ENCODE measurements around the gene PRSS38. TPM values are rescaled to one million over a fixed set of nuclear protein-coding genes. Genes with fewer than 3 reads are reported as not detected.

PRSS38 gene
- total RNA-seq, 1 experiment from 2014 or later, result not detected

DNA sequence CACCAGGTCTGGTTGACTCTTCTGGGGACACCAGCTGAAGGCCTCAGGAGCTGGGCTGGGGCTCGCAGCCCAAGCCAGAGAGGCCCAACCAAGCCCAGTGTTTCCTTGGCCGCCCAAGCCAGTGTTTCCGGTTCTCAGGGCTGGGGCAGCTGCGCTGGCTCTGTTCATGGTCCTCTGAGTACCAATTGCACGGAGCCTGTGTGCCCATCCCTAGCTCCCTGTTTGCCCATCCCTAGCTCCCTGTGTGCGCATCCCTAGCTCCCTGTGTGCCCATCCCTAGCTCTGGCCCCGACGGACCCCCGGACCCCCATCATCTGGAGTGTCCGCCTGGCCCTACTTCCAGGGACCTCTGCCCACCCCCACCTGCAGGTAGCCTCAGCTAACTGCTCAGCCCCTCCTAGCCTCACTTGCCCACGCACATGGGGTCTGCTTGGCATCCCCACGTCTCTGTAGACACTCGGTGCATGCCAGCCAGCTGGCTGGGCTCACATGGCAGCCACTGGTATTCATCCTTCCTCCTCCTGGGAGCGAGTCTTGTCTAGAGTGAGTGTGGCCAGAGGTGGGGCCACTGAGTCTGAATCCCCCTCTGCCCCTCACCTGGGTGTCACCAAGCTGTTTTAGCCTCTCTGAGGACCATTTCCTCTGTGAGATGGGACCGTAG is 68.3 kb downstream of the PRSS38 start:
- Histone ChIP-seq H3K4me2 (ENCODE audit: low read length) (no peak overlapping the region), H4K20me1 (ENCODE audit: insufficient read depth) (no peaks in the 10 kb centered on the region), H3K9me2 (ENCODE audit: insufficient read depth) (no peaks in the 10 kb centered on the region), H3K9me3 (ENCODE audit: control insufficient read depth in 1 of 2, insufficient read depth in 1 of 2, low read depth in 1 of 2, low read length in 2 of 2) (no peaks in the 10 kb centered on the region), H3K4me1 (ENCODE audit: control insufficient read depth in 1 of 2, insufficient read depth in 2 of 2, low read length in 2 of 2) (peaks cover 10 to 15% of the 10 kb centered on the region in 2 experiments), H3K4me3 (replicated peaks in 1 of 2; ENCODE audit: low read depth in 1 of 2, low read length in 2 of 2) (no peak overlapping the region), H3K79me2 (ENCODE audit: insufficient read depth, low read length) (no peaks in the 10 kb centered on the region), H3K9ac (ENCODE audit: low read length) (no peak overlapping the region), H3K27me3 (ENCODE audit: insufficient read depth, low read length) (no peaks in the 10 kb centered on the region), H3K36me3 (ENCODE audit: control insufficient read depth in 1 of 2, insufficient read depth in 2 of 2, low read length in 2 of 2) (no peaks in the 10 kb centered on the region), H3K27ac (ENCODE audit: low read depth, low read length) (no peak overlapping the region), H2AFZ (ENCODE audit: low read depth, low read length, poor library complexity, severe bottlenecking) (no peak overlapping the region)
- RAD21 ChIA-PET (ENCODE audit: low non-redundant PET in 1 of 2, low total read pairs in 2 of 2, uncharacterized antibody in 2 of 2, unreplicated experiment in 2 of 2), result no interaction called here
- no peak for DNase-seq (ENCODE audit: low read depth, low spot score)
- no peak for ATAC-seq
- CTCF ChIA-PET, result no interaction called here
- no peak for TF ChIP-seq SRF (IDR thresholded peaks at IDR 0.05; ENCODE audit: low read depth)
- TF ChIP-seq, protein P1, sequence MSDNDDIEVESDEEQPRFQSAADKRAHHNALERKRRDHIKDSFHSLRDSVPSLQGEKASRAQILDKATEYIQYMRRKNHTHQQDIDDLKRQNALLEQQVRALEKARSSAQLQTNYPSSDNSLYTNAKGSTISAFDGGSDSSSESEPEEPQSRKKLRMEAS (IDR thresholded peaks at IDR 0.05), result no peak
- no peak for TF ChIP-seq POLR2A (IDR thresholded peaks at IDR 0.05; ENCODE audit: borderline replicate concordance, extremely low read depth, insufficient read depth, insufficient read length)
- TF ChIP-seq SIN3A (IDR thresholded peaks at IDR 0.05; ENCODE audit: low read depth), result no peak
- TF ChIP-seq TCF7L2 (IDR thresholded peaks at IDR 0.05; ENCODE audit: borderline replicate concordance, extremely low read depth, insufficient read depth, insufficient read length), result no peak
- no peak for TF ChIP-seq EZH2phosphoT487 (IDR thresholded peaks at IDR 0.05; ENCODE audit: borderline replicate concordance)
- no peak for TF ChIP-seq YY1 (IDR thresholded peaks at IDR 0.05; ENCODE audit: extremely low read depth, insufficient replicate concordance, low read depth, low read length)
- no peak for TF ChIP-seq EGR1 (IDR thresholded peaks at IDR 0.05; ENCODE audit: low read depth)
- TF ChIP-seq, protein P2, sequence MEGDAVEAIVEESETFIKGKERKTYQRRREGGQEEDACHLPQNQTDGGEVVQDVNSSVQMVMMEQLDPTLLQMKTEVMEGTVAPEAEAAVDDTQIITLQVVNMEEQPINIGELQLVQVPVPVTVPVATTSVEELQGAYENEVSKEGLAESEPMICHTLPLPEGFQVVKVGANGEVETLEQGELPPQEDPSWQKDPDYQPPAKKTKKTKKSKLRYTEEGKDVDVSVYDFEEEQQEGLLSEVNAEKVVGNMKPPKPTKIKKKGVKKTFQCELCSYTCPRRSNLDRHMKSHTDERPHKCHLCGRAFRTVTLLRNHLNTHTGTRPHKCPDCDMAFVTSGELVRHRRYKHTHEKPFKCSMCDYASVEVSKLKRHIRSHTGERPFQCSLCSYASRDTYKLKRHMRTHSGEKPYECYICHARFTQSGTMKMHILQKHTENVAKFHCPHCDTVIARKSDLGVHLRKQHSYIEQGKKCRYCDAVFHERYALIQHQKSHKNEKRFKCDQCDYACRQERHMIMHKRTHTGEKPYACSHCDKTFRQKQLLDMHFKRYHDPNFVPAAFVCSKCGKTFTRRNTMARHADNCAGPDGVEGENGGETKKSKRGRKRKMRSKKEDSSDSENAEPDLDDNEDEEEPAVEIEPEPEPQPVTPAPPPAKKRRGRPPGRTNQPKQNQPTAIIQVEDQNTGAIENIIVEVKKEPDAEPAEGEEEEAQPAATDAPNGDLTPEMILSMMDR (IDR thresholded peaks at IDR 0.05 in 2 of 3, conservative IDR thresholded peaks at IDR 0.05 in 1 of 3; ENCODE audit: borderline replicate concordance in 1 of 3, insufficient read depth in 1 of 3, low read depth in 2 of 3, low read length in 2 of 3), result no peak
- TF ChIP-seq SP1 (IDR thresholded peaks at IDR 0.05; ENCODE audit: low read depth), result no peak
- no peak for TF ChIP-seq ZNF274 (IDR thresholded peaks at IDR 0.05; ENCODE audit: low read depth, low read length)
- intact Hi-C loops (cut with micrococcal nuclease), result no loop called here
- POLR2A ChIA-PET, result no interaction called here
- no TSS peak for BruUV-seq (replicated peaks)
